K562 (cell line): ENCODE results near the gene ALK. TPM values are rescaled to one million over a fixed set of nuclear protein-coding genes. Genes with fewer than 3 reads are reported as not detected.

Experiments used
- ATAC-seq: fragments of 200-7000 bp; cut with Tn5 transposase; 3 replicates; pipeline ENCODE4 v1.9.1; 2020; ENCODE audit warnings: moderate library complexity
- BruUV-seq: library from RNA; stranded (reverse); fragments of 400-500 nt; replicated peaks from 2 replicates; lab custom pipeline; 2021; lab: Mats Ljungman, UMichigan
- CTCF ChIA-PET: fragments of 300-600 bp; formaldehyde crosslinking; extraction: SDS; loops from one replicate; lab custom pipeline; 2021; ENCODE audit warnings: low intra/inter-chr PET ratio; lab: Yijun Ruan, JAX
- POLR2A ChIA-PET: fragments of 300-600, 350-650 bp; sonication (Branson Sonifier 250); formaldehyde crosslinking; extraction: SDS; loops from one replicate; lab custom pipeline; 2021; ENCODE audit warnings: antibody characterized with exemption, inconsistent platforms; lab: Yijun Ruan, JAX
- DNase-seq, 4 experiments: peaks; one replicate each; pipeline versions ENCODE4 v3.0.0 to v3.0.0-alpha.2; 2011 to 2018; ENCODE audit warnings: low spot score in 3 of 4, mixed read lengths in 3 of 4; ENCODE audit errors: extremely low read depth in 1 of 4
- FAIRE-seq: peaks from 2 replicates; lab custom pipeline; 2011; peaks lifted over from hg19 to GRCh38; lab: Jason Lieb, UNC
- H2AFZ ChIP-seq: 2 replicates; pipeline ENCODE4 v1.6.0; 2011; ENCODE audit warnings: low read depth, low read length, control low read depth, inconsistent platforms
- H3K27ac ChIP-seq: fragments of 200-600 bp; 3 replicates; pipeline ENCODE4 v1.8.0; 2011; ENCODE audit warnings: low read depth, mild to moderate bottlenecking, control low read depth, inconsistent platforms, low read length, moderate library complexity, mixed read lengths; ENCODE audit errors: extremely low read depth
- H3K27me3 ChIP-seq, 2 experiments: fragments of 300-600 bp in 1 of 2; 2 replicates in 1 of 2; 3 replicates in 1 of 2; pipeline versions ENCODE4 v1.6.0 to v1.8.0; 2011; ENCODE audit warnings: inconsistent platforms in 2 of 2, low read length in 2 of 2, mild to moderate bottlenecking in 1 of 2, mixed read lengths in 1 of 2, moderate library complexity in 1 of 2; ENCODE audit not compliant: control insufficient read depth in 2 of 2, insufficient read depth in 2 of 2
- H3K36me3 ChIP-seq: fragments of 300-600 bp; 3 replicates; pipeline ENCODE4 v1.8.0; 2011; ENCODE audit warnings: mild to moderate bottlenecking, low read length, inconsistent platforms; ENCODE audit not compliant: control insufficient read depth, insufficient read depth
- H3K4me1 ChIP-seq, 2 experiments: fragments of 200-600 bp in 1 of 2; replicated peaks in 1 of 2; 2 replicates in 1 of 2; 3 replicates in 1 of 2; pipeline versions ENCODE4 v1.5.1 to v1.8.0; 2011; ENCODE audit warnings: inconsistent platforms in 2 of 2, low read length in 2 of 2, mild to moderate bottlenecking in 1 of 2, mixed read lengths in 1 of 2, moderate library complexity in 1 of 2; ENCODE audit not compliant: control insufficient read depth in 2 of 2, insufficient read depth in 2 of 2
- H3K4me2 ChIP-seq: 2 replicates; pipeline ENCODE4 v1.6.1; 2011; ENCODE audit warnings: low read length, control low read depth, inconsistent platforms, mixed read lengths; ENCODE audit not compliant: insufficient read depth
- H3K4me3 ChIP-seq: fragments of 200-600 bp; sonication (generic), shearing (Covaris generic); 2 replicates; pipeline ENCODE4 v1.5.1; 2016; ENCODE audit warnings: control low read depth, inconsistent platforms
- H3K79me2 ChIP-seq: fragments of 200-600 bp; 3 replicates; pipeline ENCODE4 v1.8.0; 2011; ENCODE audit warnings: low read length, inconsistent platforms; ENCODE audit not compliant: control insufficient read depth, insufficient read depth
- H3K9ac ChIP-seq, 2 experiments: 2 replicates each; pipeline versions ENCODE4 v1.6.0 to v1.6.1; 2011; ENCODE audit warnings: low read depth in 2 of 2, low read length in 2 of 2, control low read depth in 1 of 2, inconsistent platforms in 1 of 2, mild to moderate bottlenecking in 1 of 2, mixed read lengths in 1 of 2; ENCODE audit not compliant: insufficient read depth in 1 of 2
- H3K9me1 ChIP-seq: one replicate; pipeline ENCODE4 v1.6.0; 2011; ENCODE audit warnings: inconsistent platforms, mild to moderate bottlenecking, low read length, moderate library complexity; ENCODE audit not compliant: control insufficient read depth, insufficient read depth
- H3K9me3 ChIP-seq: replicated peaks from 2 replicates; pipeline ENCODE4 v1.5.1; 2011; ENCODE audit warnings: low read depth, low read length, inconsistent platforms; ENCODE audit not compliant: control insufficient read depth, insufficient read depth
- H4K20me1 ChIP-seq: replicated peaks from 2 replicates; pipeline ENCODE4 v1.6.1; 2011; ENCODE audit warnings: low read length, inconsistent platforms, mixed read lengths; ENCODE audit not compliant: control insufficient read depth, insufficient read depth
- CLOCK ChIP-seq: fragments of 250-450 bp; sonication (Bioruptor Pico); IDR thresholded peaks from 2 replicates; pipeline ENCODE4 v1.4.0; 2020; ENCODE audit warnings: mild to moderate bottlenecking, moderate library complexity, borderline replicate concordance
- HDAC6 ChIP-seq: IDR thresholded peaks from 2 replicates; pipeline ENCODE4 v1.6.1; 2012; ENCODE audit warnings: low read depth, mild to moderate bottlenecking, control low read depth, inconsistent platforms, low read length, moderate library complexity
- HMBOX1 ChIP-seq: sonication (generic); IDR thresholded peaks from 2 replicates; pipeline ENCODE4 v1.6.1; 2016
- MBD1 ChIP-seq: fragments of 250-450 bp; sonication (Bioruptor Pico); IDR thresholded peaks from 2 replicates; pipeline ENCODE4 v1.8.0; 2022; ENCODE audit warnings: inconsistent platforms
- NEUROD1 ChIP-seq: fragments of 150-350 bp; IDR thresholded peaks from 2 replicates; pipeline ENCODE4 v1.6.1; 2014; ENCODE audit warnings: borderline replicate concordance, low read length, low read depth; ENCODE audit not compliant: partially characterized antibody
- SETDB1 ChIP-seq: IDR thresholded peaks from one replicate; pipeline ENCODE4 v1.6.1; 2012; ENCODE audit warnings: low read length, control low read depth, inconsistent platforms
- SMAD1 ChIP-seq: fragments of 150-350 bp; IDR thresholded peaks from 2 replicates; pipeline ENCODE4 v1.6.1; 2014; ENCODE audit warnings: low read length, low read depth; ENCODE audit not compliant: partially characterized antibody
- SMARCB1 ChIP-seq: IDR thresholded peaks from 2 replicates; pipeline ENCODE4 v1.6.1; 2011; ENCODE audit warnings: improper control_type of control experiment, low read depth; ENCODE audit not compliant: insufficient read length
- USF2 ChIP-seq: sonication (generic); formaldehyde crosslinking; IDR thresholded peaks from 2 replicates; pipeline ENCODE4 v1.5.0; 2020; ENCODE audit warnings: missing genetic modification reagents
- ZBTB12 ChIP-seq: fragments of 250-450 bp; sonication (Bioruptor Pico); IDR thresholded peaks from 2 replicates; pipeline ENCODE4 v1.4.0; 2020
- ZNF232 ChIP-seq: sonication (generic); formaldehyde crosslinking; IDR thresholded peaks from 2 replicates; pipeline ENCODE4 v1.8.0; 2022; ENCODE audit warnings: mild to moderate bottlenecking, missing genetic modification reagents
- ZNF436 ChIP-seq: fragments of 250-450, 450-650 bp; sonication (Bioruptor Pico); formaldehyde crosslinking; IDR thresholded peaks from 2 replicates; pipeline ENCODE4 v1.7.0; 2020; ENCODE audit warnings: mild to moderate bottlenecking
- ZNF79 ChIP-seq: fragments of 250-450 bp; sonication (Bioruptor Pico); IDR thresholded peaks from 2 replicates; pipeline ENCODE4 v1.4.0; 2020; ENCODE audit warnings: low read depth, mild to moderate bottlenecking, moderate library complexity
- WGBS: fragments of 100-300 bp; shearing (Covaris generic); methylation state at CpG from one replicate; pipeline ENCODE4 v1.1.6; 2016; ENCODE audit warnings: low coverage, mixed read lengths; ENCODE audit not compliant: insufficient coverage; ENCODE audit errors: missing lambda C conversion rate; 5-methylcytosine and 5-hydroxymethylcytosine counted together
- in situ Hi-C: fragments of 300-500 bp; cut with MboI; formaldehyde crosslinking; loops from 4 replicates; pipeline ENCODE4 v1.15.0; 2018; ENCODE audit warnings: inconsistent platforms, mixed read lengths
- intact Hi-C: fragments of 100-400 bp; cut with micrococcal nuclease; formaldehyde crosslinking; loops from 2 replicates; pipeline ENCODE4 v1.14.2; 2022
- polyA plus RNA-seq, 8 experiments: library from polyadenylated mRNA; depleted of rRNA in 4 of 8; stranded (reverse) in 5 of 8; unstranded in 3 of 8; fragments of >200 nt; fragmentation: Nextera tagmentation in 2 of 8; fragmentation: Illumina TruSeq in 1 of 8; extraction: Ambion mirVana in 2 of 8; extraction: Trizol in 1 of 8; gene quantifications; 2 replicates each; pipeline versions ENCODE4 v1.2.1 to v1.2.3, GENCODE V29; 2011 to 2014; ENCODE audit warnings: inconsistent platforms in 1 of 8, missing spikeins in 1 of 8
- total RNA-seq, 7 experiments: library from RNA; depleted of rRNA in 6 of 7; stranded (reverse); fragments of >200 nt in 6 of 7; fragmentation: Illumina TruSeq in 2 of 7; extraction: Trizol in 2 of 7; gene quantifications; 2 replicates each; pipeline versions ENCODE4 v1.2.1 to v1.2.3, GENCODE V29; 2011 to 2021; ENCODE audit warnings: low replicate concordance in 1 of 7

ALK gene
- total and polyA plus RNA-seq, 9 of the 15 experiments (the other 6 are each of a cell fraction or from before 2014, with no cell fraction given), result not detected

GRCh38 chr2:29269765-29270109 lies 651.6 kb downstream of the ALK start (continued):
- no peak for TF ChIP-seq ZNF436 (CRISPR knock-in tag)
- no peak for TF ChIP-seq ZNF79 (CRISPR knock-in tag)

- no peak for TF ChIP-seq USF2 (CRISPR knock-in tag)
- TF ChIP-seq SETDB1, result no peak
- no peak for TF ChIP-seq NEUROD1
- no peak for TF ChIP-seq ZNF232 (CRISPR knock-in tag)
- TF ChIP-seq HDAC6, result no peak
- no peak for TF ChIP-seq SMAD1
- TF ChIP-seq MBD1 (CRISPR knock-in tag), result no peak
- TF ChIP-seq ZBTB12 (CRISPR knock-in tag), result no peak
- TF ChIP-seq SMARCB1, result no peak
- TF ChIP-seq CLOCK (CRISPR knock-in tag), result no peak
- TF ChIP-seq HMBOX1, result no peak
Measured at GRCh38 chr2:29269095-29269764, 652.2 kb downstream of the ALK start.

More at GRCh38 chr2:29269095-29269764, 652.2 kb downstream of the ALK start:
- no peak overlapping the region for H3K4me2 ChIP-seq
- H2AFZ ChIP-seq, result no peak overlapping the region
- ChIA-PET POLR2A (no interaction called here), CTCF (interaction anchor here (0.6 kb wide), 1 partner anchor 59 kb away, joined by 3 read pairs; no protein-coding TSS in a partner anchor)
- no peak for FAIRE-seq
- BruUV-seq, result no TSS peak
- WGBS, result 2% methylated on average over 11 of the region's 11 CpGs
- intact Hi-C loops (no loop called here), in situ Hi-C loops (no loop called here)
- no peaks in the 10 kb centered on the region for H3K79me2 ChIP-seq
- no peaks in the 10 kb centered on the region for H3K4me1 ChIP-seq
- peaks cover 0 to 23% of the 10 kb centered on the region in 2 experiments; a peak in 3 of 5 replicates for H3K27me3 ChIP-seq
- H3K4me3 ChIP-seq, result no peak overlapping the region
- H3K9ac ChIP-seq, result no peak overlapping the region
- H3K9me3 ChIP-seq, result no peaks in the 10 kb centered on the region
- H3K9me1 ChIP-seq, result no peaks in the 10 kb centered on the region
- H3K36me3 ChIP-seq, result no peaks in the 10 kb centered on the region
- no peak for DNase-seq
- no peak for ATAC-seq
- no peaks in the 10 kb centered on the region; the same call in 1 of the 2 replicates for H4K20me1 ChIP-seq
- H3K27ac ChIP-seq, result no peak overlapping the region
